Peyer's patch (tissue), 4 donors: Measurements from ENCODE around the gene ATG101. TPM values are rescaled to one million over a fixed set of nuclear protein-coding genes. Genes with fewer than 3 reads are reported as not detected.

Source experiments
- DNase-seq, 3 donors: peaks; one replicate each; pipeline ENCODE4 v3.0.0-alpha.2; 2017 to 2019
- H3K27ac ChIP-seq, 4 donors: fragments of 200-600 bp; sonication (generic); one replicate each; pipeline ENCODE4 v1.5.1; 2016 to 2019
- H3K27me3 ChIP-seq, 2 donors: fragments of 200-600 bp; sonication (generic); one replicate each; pipeline ENCODE4 v1.5.1; 2019
- H3K36me3 ChIP-seq, 3 donors: fragments of 200-600 bp; sonication (generic); one replicate each; pipeline ENCODE4 v1.5.1; 2016 to 2019
- H3K4me1 ChIP-seq, 4 donors: fragments of 200-600 bp; sonication (generic); one replicate each; pipeline ENCODE4 v1.5.1; 2016 to 2019
- H3K4me3 ChIP-seq, 4 donors: fragments of 200-600 bp; sonication (generic); 1 replicate in 3 of 4; 2 replicates in 1 of 4; pipeline ENCODE4 v1.5.1; 2016 to 2019; ENCODE audit warnings: mild to moderate bottlenecking in 1 of 4
- H3K9me3 ChIP-seq, 4 donors: fragments of 200-600 bp; sonication (generic); one replicate each; pipeline ENCODE4 v1.5.1; 2016 to 2019; ENCODE audit warnings: mild to moderate bottlenecking in 1 of 4
- CTCF ChIP-seq, 6 experiments: fragments of 450-650 bp in 4 of 6; fragments of 200-600 bp in 2 of 6; sonication (generic) in 1 of 6; IDR thresholded peaks; one replicate each; pipeline ENCODE4 v1.5.1; 2017 to 2019; ENCODE audit warnings: antibody characterized with exemption in 6 of 6, mild to moderate bottlenecking in 3 of 6, moderate library complexity in 1 of 6
- POLR2A ChIP-seq, 2 donors: fragments of 450-650 bp; IDR thresholded peaks; one replicate each; pipeline ENCODE4 v1.5.1; 2017; ENCODE audit warnings: antibody characterized with exemption in 2 of 2, mild to moderate bottlenecking in 2 of 2, moderate library complexity in 2 of 2
- total RNA-seq, 4 donors: library from RNA; depleted of rRNA; stranded (reverse); fragments of >200 nt; gene quantifications; one replicate each; pipeline ENCODE4 v1.1.0, GENCODE V29; 2016

The ATG101 gene
- total RNA-seq, 4 donors from 2014 or later: 31.5 to 39.6 (median 33.9) TPM

DNA sequence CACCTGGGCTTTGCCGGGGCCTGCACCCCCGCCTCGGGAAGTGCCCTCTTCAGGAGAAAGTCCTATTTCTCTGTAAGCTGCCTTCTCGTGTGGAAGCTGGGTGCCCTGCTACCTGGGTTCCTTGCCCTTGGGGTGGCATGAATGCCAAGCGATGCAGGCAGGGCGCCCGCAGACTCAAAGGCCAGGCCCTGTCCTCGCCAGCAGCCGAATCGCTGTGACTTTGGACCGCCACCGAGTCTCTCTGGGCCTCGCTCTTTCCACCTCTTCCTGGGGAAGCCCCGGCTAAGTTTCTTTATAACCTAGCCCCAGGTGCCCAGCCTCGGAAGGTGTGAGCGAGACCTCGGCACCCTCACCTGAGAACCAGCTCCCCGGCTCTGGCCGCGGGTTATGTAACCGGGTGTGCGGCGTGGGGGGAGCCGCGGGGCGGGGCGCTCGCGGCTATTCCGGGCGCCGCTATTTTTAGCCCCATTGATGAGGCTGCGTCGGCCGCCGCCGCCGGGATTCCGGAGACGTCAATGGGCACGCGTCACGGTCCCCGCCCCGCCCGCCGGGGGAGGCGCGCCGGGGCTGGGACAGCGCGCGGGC lies 33.1 kb upstream of the ATG101 start:
- no peak for TF ChIP-seq CTCF (IDR thresholded peaks at IDR 0.05)
- TF ChIP-seq POLR2A (IDR thresholded peaks at IDR 0.05): peak; percentile 36 to 66
- peaks cover 3 to 33% (median 21%) of the 10 kb centered on the region in 4 donors for H3K4me1 ChIP-seq
- H3K4me3 ChIP-seq: peak overlapping the region; percentile 65 to 80 (median 66)
- no peaks in the 10 kb centered on the region for H3K36me3 ChIP-seq
- no peaks in the 10 kb centered on the region for H3K27me3 ChIP-seq
- DNase-seq: peak; percentile 87 to 94 (median 89)
- peak overlapping the region; percentile 66 to 87 (median 74) for H3K27ac ChIP-seq
- H3K9me3 ChIP-seq: no peaks in the 10 kb centered on the region

- peaks cover 3 to 34% (median 24%) of the 10 kb centered on the region in 4 donors for H3K4me1 ChIP-seq
- H3K27ac ChIP-seq: peak overlapping the region; percentile 69 to 87 (median 80)
- DNase-seq: peak in 2 of 3 donors; percentile 67 to 69
- no peaks in the 10 kb centered on the region for H3K27me3 ChIP-seq
- H3K36me3 ChIP-seq: no peaks in the 10 kb centered on the region
- H3K4me3 ChIP-seq: peak overlapping the region; percentile 65 to 80 (median 66)
- no peaks in the 10 kb centered on the region for H3K9me3 ChIP-seq
- no peak for TF ChIP-seq POLR2A (IDR thresholded peaks at IDR 0.05)
- TF ChIP-seq CTCF (IDR thresholded peaks at IDR 0.05): no peak
Observed at GRCh38 chr12:52037248-52037861, 32.4 kb upstream of the ATG101 start.

DNA sequence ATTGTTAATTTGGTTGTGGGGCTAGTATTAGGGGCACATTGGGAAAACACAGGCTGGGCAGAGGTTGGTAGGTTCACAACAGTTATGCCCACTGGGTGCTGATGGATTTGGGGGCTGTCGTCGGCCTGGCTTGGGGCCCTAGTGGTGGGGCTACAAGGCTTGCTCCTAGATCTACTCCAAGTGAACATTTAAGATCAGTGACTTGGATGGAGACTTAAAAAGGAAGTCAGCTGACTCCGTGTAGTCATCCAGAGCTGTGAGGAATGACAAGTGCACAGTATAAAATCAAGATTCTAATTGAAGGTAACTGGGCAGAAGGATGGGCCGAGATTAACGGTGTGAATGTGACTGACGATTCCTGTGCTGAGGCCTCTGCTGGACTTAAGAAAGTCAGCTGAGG lies 31.3 kb upstream of the ATG101 start:
- Histone ChIP-seq H3K27me3 (no peaks in the 10 kb centered on the region), H3K4me1 (peaks cover 3 to 30% (median 20%) of the 10 kb centered on the region in 4 donors), H3K36me3 (no peaks in the 10 kb centered on the region), H3K27ac (peak overlapping the region in 3 of 4 donors; percentile 79 to 87 (median 80)), H3K9me3 (no peaks in the 10 kb centered on the region), H3K4me3 (no peak overlapping the region)
- TF ChIP-seq CTCF (IDR thresholded peaks at IDR 0.05): no peak
- TF ChIP-seq POLR2A (IDR thresholded peaks at IDR 0.05): no peak
- no peak for DNase-seq

GRCh38 chr12:52041035-52041434 lies 28.7 kb upstream of the ATG101 start:
- no peak overlapping the region for H3K27ac ChIP-seq
- H3K4me1 ChIP-seq: peaks cover 9 to 30% (median 18%) of the 10 kb centered on the region in 4 donors
- H3K9me3 ChIP-seq: no peaks in the 10 kb centered on the region
- H3K36me3 ChIP-seq: no peaks in the 10 kb centered on the region
- no peaks in the 10 kb centered on the region for H3K27me3 ChIP-seq
- DNase-seq: no peak
- TF ChIP-seq CTCF (IDR thresholded peaks at IDR 0.05) (no peak), POLR2A (IDR thresholded peaks at IDR 0.05) (no peak)
- H3K4me3 ChIP-seq: no peak overlapping the region

DNA sequence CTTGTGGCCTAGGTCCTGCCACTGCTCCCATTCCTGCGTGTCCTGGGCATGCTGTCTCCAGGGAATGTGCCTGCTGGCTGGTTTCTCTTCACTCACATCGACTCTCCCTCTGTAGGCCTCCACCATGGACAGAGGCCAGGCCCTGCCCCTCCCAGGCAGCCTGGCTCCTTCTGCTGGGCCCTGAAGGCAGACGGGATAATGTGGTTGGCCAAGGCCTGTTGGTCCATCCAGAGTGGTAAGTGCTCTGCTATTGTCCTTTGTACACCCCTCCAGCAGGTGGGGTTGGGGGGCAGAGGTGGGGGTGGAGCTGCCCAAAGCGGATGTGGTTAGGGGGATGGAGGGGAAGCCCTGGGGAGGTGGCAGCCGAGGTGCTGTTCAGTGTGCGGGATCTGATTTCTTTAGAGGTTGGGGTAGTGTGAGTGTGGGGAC lies 28.1 kb upstream of the ATG101 start:
- Histone ChIP-seq H3K4me1 (peaks cover 6 to 24% (median 16%) of the 10 kb centered on the region in 4 donors), H3K27me3 (no peaks in the 10 kb centered on the region), H3K9me3 (no peaks in the 10 kb centered on the region), H3K27ac (peak overlapping the region in 1 of 4 donors; percentile 57), H3K4me3 (no peak overlapping the region), H3K36me3 (no peaks in the 10 kb centered on the region)
- DNase-seq: peak in 1 of 3 donors; percentile 63
- no peak for TF ChIP-seq POLR2A (IDR thresholded peaks at IDR 0.05)
- peak in 1 of 6 experiments; percentile 12 for TF ChIP-seq CTCF (IDR thresholded peaks at IDR 0.05)
